ENCODE results near the gene TNS4. TPM values are rescaled to one million over a fixed set of nuclear protein-coding genes. Genes with fewer than 3 reads are reported as not detected.
A peak's percentile ranks its signal among the peaks of the same experiment; 100 is the strongest.

Gene TNS4
- total RNA-seq, 1 donor from 2014 or later, result 52.1 TPM

DNA sequence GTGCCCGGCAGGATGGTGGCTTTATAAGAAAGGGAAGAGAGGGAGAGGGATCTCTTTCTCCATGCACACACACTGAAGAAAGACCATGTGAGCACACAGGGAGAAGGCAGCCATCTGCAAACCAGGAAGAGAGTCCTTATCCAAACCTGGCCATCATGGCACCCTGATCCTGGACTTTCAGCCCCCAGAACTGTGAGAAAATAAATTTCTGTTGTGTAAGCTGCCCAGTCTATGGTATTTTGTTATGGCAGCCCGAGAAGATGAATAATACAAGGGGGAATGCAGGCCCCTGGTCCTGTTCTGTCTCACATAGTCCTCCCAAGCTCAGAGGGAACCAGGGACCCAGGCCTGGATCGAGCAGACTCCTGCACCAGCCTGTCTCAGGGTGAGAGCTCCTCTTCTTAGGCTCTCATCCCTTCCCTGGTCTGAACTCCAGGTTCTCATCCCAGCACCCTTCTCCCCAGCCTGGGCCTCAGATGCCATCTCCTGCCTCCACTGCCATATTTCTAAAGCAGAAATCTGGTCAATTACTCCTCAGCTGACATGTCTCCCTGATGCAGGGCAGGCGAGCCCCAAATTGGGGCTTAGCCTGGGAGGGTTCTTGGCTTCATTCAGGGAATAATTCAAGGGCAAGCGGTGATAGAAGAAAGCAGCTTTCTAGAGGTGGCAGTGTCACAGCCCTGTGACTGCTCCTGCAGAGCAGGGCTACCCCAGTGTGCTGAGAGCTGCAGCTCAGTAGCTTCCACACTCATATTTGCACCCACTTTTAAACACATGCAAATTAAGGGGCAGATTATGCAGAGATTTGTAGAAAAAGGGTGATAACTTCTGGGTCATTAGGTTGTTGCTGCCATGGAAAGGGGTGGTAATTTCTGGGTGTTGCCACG is 29.3 kb downstream of the TNS4 start:
- ATAC-seq, result peak; percentile 12

- peak; percentile 53 for ATAC-seq
These were observed 30.2 kb downstream of the TNS4 start for GRCh38 chr17:40470932-40471828.

DNA sequence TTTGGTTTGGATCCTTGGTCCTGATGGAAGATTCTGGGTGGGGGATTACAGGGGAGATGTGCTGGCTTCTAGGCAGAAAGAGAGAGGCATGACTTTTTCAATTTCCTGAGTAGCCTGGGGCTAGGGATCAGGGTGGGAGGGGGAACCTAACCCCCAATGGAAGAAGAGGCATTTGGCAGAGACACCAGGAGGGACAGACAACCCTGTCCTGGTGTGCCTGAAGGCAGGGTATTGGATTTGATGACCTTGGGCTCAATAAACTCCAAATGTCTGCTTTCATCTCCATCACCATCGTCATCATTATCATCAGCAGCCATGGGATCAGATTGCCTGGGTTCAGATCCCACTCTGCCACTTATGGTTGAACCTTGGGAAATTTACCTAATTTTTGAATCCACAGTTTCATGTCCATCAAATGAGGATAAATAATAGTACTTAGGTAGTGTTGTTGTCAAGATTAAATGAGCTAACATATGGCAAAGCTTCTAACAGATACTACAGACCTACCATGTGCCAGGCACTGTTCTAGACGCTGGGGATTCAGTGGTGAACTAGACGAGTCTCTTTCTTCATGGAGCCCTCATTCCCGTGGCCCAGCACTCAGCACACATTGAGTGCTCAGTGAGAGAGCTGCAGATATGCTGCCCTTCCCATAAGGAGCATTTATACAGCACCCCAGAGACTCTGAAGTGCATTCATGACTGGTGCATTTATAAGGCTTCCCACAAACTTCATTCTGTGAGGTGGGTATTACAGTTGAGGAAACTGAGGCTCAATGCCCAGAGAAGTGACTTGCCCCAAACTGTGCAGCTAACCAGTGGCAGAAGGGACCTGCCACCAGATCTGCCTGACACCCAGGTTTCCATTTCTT is 31.4 kb downstream of the TNS4 start:
- ATAC-seq, result no peak

- ATAC-seq, result no peak
These were observed 32.9 kb downstream of the TNS4 start for GRCh38 chr17:40468560-40468959.

DNA sequence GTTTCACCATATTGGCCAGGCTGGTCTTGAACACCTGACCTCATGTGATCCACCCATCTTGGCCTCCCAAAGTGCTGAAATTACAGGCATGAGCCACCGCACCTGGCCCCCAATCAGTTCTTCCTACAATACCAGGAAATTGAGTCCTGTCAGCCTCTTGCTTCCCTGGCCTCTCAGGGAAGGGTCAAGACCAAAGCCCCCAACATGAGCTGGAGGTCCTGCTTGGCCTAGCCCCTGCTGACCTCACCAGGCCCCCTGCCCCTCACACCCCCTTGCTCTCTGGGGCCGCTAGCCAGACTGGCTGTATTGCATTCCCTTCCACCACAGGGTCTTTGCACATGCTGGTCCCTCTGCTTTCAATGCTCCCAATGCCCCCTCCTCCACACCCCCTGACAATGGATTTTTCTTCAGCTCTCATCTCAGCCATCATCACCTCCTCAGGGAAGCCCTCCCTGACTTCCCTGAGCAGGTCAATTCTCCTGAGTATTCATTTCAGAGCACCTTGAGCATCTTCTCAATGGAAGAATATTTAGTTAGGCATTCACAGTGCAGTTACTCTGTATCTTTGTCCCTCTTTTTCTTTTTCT is 34.0 kb downstream of the TNS4 start:
- no peak for ATAC-seq

DNA sequence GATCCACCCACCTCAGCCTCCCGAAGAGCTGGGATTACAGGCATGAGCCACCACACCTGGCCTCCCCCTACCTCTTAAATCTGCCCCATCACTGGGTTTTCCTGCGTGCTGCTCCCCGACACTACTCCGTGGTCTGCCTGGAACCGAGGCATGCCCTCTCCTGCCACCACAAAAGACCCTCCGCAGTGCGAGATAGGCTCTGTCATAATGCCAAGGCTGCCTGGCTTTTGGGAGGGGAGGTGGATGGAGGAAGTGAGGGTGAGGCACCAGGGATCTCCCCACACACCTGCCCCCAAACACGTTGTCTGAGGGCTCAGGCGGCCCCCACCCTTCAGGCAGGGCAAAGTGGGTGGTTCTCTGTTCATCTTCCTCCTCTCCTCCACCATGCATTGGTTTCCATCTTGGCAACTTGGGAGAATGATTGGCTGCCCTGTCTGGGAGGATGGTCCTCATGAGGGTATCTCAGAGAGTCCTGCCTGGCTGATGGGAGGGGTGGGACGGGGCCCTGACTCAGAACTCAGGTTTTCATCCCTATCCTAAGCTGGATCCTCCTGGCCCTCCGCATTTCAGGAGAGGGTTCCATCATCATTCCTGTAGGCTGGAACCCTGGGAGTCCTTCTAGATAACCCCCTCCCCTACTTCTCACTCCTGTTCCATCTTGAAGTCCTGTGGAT is 35.0 kb downstream of the TNS4 start:
- no peak for ATAC-seq

DNA sequence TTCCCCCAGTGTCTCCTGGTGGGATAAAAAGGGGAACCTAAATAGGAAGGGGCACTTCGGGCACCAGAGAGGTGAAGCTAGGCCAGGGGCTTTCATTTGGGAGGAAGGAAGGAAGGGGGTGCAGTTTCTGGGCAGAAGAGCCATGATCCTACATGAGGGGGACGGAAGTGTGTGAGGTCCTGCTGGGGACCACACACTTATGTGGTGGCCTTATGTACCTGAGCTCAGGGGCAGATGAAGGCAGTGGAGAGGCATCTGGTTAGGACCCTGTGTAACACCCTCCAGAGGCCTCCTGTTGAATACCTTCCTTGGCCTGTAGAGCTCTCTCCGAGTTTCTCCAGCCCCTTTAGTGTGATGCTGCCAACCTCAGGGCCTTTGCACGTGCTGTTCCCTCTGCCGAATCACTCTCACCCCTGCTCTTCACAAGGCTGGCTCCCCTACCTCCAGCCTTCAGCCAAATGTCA is 37.0 kb downstream of the TNS4 start:
- ATAC-seq, result no peak

GRCh38 chr17:40463122-40463550 is 38.3 kb downstream of the TNS4 start:
- peak; percentile 5 for ATAC-seq

DNA sequence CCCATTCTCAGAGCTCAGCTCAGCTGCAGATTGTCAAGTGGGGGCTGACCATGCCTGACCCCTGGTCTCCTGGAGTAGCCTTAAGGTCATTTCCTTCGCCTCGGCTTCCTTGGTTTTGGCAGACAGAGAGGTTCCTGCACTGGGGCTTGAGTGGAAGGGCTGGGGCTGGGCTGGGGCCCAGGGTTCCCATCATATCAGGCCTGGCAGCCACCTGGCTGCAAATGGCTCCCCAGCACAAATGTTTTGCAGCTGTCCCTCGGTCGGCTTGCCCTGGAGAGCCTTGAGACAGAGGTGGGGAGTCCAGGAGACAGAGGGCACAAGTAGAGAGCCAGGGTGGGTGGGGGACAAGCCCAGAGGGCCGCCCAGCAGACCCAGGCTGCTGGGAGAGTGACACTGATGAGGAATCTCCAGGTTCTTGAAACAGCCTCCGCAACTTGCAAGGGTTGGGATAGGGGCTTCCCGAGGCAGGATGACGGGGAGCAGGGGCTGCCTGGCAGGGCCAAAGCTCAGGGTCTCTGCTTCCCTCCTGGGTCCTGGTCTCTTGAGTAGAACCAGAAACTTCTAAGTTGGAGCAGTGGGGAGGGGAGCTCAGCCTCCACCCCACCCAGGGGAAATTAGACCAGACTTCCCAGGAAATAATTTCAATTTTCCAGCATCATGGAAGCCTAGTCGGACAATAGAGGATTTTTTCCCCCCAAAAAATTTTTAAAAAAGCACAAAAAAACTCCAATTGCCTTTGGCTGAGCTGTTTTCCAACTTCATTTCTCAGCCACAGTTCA is 38.9 kb downstream of the TNS4 start:
- no peak for ATAC-seq

DNA sequence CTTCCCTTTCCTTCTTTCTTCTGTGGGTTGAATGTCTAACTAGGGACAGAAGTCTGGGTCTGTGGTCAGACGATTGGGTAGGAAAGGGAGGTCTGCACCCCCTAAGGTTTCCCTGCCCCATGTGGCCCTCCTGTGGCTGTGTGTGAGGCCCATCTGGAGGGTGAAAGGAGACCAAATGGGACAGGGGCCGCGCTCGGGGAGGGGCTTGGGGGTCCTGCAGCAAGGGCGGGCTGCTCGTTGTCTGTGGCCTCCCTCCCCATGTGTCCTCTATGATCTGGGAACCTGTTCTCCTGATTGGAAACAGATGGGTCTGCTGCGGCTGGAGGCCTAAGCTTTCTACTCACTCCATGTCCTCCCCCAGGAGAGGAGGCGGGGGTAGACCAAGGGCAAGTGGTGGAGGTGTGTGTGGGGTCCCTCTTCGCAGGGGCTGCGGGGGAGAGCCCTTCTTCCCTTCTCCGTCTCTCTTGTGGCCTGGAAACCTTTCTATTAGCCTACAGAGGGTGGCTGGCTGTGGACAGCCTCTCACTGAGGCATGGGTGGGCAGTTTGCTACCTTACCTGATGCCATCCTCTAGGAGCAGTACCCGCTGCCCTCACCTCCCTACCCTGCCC is 39.6 kb downstream of the TNS4 start:
- ATAC-seq, result no peak

GRCh38 chr17:40460968-40461731 is 40.3 kb downstream of the TNS4 start:
- no peak for ATAC-seq

DNA sequence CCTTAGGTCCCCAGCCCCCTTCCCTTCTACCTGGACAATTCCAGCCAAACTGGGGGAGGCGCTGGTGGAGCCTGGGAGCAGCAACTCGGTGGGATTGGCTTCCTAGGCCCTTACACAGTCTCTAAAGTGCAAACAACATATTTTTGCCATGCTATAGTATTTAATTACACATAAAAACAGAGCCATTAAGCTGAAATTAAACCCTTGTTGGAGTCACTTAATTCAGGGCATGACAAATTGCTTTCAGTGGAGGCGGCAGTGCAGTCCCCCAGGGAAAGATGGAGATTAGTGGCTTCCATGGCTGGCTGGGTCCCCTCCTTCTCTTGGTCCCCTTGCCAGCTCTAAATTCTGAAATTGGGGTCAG is 40.8 kb downstream of the TNS4 start:
- ATAC-seq, result no peak

DNA sequence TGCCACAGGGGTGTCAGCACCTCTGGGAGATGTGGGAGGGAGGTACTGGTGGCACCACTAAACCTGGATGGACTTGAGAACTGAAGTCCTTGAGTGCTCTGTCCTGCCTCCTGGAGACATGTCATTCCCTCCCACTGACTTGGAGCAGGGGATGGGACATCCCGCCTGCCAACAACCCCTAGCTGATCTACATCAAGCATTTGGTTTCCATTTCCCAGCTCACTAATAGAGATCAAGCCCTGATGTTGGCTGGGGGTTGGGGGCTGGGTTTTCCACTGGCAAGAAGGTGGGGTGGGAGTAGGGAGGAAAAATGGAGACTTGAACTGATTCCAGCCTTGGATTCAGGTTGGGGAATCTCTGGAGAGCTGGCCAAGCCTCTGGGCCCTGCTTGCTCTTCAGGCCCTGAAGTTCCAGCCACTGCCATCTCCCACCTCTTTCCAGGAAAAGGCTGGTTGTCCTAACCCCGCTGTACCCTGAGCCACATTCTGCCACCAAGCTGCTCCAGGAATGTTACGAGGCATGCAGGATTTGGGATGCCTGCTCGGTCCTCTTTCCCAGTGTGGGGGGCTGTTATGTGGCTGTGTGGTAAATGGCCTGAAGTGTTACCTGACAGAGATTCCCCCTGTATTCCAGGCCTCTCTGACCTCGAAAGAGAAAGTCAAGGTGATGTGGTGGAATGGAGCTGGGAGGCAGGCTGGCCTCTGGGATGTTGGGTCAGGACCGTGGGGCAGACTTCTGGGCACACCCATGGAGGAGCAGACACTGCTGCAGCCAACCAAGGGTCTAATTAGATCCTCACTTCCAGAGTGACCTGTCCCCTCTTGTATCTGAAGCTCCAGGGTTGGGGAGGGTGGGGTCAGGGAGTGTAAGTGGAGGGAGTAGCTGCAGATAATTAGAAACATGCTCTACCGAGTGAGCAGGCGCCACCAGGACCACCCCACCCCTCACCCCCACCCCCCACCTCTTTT is 41.5 kb downstream of the TNS4 start:
- ATAC-seq, result no peak

GRCh38 chr17:40458851-40459482 is 42.5 kb downstream of the TNS4 start:
- no peak for ATAC-seq

DNA sequence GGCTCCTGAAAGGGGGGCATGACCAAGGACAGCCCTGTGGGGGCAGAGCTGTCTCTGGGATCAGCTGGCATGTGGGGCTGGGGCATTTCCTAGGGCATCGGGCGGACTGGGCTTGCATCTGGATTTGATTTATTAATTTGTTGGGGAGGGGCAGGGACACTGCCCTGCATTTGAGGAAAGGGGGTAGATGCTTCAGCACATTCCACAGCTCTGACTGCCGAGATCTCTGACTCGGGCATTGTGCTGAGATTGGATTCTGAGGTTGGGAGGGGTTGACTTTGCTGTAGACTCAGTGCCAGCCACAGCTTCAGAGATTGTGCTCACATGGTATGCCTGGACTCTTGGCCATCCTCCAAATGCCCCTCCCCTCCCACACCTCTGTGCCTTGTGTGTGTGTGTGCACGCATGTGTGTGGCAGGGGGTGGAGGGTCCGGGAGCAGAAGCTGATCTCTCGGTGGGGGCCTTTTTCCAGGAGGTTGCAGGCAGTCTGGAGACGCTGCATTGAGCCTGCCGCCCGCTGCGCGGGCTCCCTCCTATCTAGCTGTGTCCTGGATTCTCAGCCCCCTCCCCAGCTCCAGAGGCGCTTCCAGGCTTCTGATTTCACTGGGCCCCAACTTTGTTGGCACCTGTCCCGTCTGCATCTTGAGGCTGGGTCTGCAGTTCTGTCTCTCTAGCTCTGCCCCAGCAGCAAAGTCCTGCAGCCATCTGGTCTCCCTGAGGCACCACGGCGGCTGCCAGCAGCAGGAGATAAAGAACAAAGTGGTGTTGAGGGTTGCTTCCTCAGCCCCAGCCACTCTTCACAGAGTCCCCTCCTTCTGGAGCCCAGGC is 43.2 kb downstream of the TNS4 start:
- ATAC-seq, result peak; percentile 10

GRCh38 chr17:40457369-40457768 is 44.1 kb downstream of the TNS4 start:
- no peak for ATAC-seq
